T-helper 22 cell (primary cell): ENCODE results near the gene SPTBN1.

Source experiments
- DNase-seq: peaks from one replicate; pipeline ENCODE4 v3.0.0-alpha.2; 2020; ENCODE audit warnings: low read depth

Gene SPTBN1

GRCh38 chr2:54632733-54633692 is 176.9 kb downstream of the SPTBN1 start:
- no peak for DNase-seq

- DNase-seq, result no peak
Measured at GRCh38 chr2:54634021-54634420, 177.9 kb downstream of the SPTBN1 start.

- no peak for DNase-seq
Measured at GRCh38 chr2:54634564-54635511, 178.7 kb downstream of the SPTBN1 start.

- no peak for DNase-seq
Measured at GRCh38 chr2:54635554-54636152, 179.5 kb downstream of the SPTBN1 start.

- DNase-seq, result no peak
Measured at GRCh38 chr2:54636415-54637139, 180.4 kb downstream of the SPTBN1 start.

GRCh38 chr2:54638103-54638502 is 182.0 kb downstream of the SPTBN1 start:
- no peak for DNase-seq

GRCh38 chr2:54638774-54639187 is 182.7 kb downstream of the SPTBN1 start:
- no peak for DNase-seq

- DNase-seq, result no peak
Measured at GRCh38 chr2:54639609-54640008, 183.5 kb downstream of the SPTBN1 start.

GRCh38 chr2:54640834-54641540 is 184.9 kb downstream of the SPTBN1 start:
- no peak for DNase-seq

- no peak for DNase-seq
Measured at GRCh38 chr2:54641988-54642387, 185.9 kb downstream of the SPTBN1 start.

GRCh38 chr2:54642677-54643430 is 186.7 kb downstream of the SPTBN1 start:
- DNase-seq, result no peak

- DNase-seq, result no peak
Measured at GRCh38 chr2:54644236-54644635, 188.1 kb downstream of the SPTBN1 start.

GRCh38 chr2:54646170-54646927 is 190.2 kb downstream of the SPTBN1 start:
- no peak for DNase-seq

GRCh38 chr2:54648256-54648655 is 192.1 kb downstream of the SPTBN1 start:
- no peak for DNase-seq

- DNase-seq, result no peak
Measured at GRCh38 chr2:54649191-54649590, 193.1 kb downstream of the SPTBN1 start.

GRCh38 chr2:54649633-54650032 is 193.5 kb downstream of the SPTBN1 start:
- DNase-seq, result no peak

- DNase-seq, result no peak
Measured at GRCh38 chr2:54650612-54651011, 194.5 kb downstream of the SPTBN1 start.

GRCh38 chr2:54651291-54651690 is 195.2 kb downstream of the SPTBN1 start:
- no peak for DNase-seq

GRCh38 chr2:54652540-54652939 is 196.4 kb downstream of the SPTBN1 start:
- DNase-seq, result no peak
